HG02852 (cell line): ENCODE data around the gene TMC1.

ENCODE experiments used
- ATAC-seq: cut with Tn5 transposase; IDR thresholded peaks from one replicate; pipeline ENCODE4 v1.9.1; 2021; ENCODE audit warnings: mild to moderate bottlenecking, moderate library complexity; ENCODE audit not compliant: unreplicated experiment

Gene TMC1

DNA sequence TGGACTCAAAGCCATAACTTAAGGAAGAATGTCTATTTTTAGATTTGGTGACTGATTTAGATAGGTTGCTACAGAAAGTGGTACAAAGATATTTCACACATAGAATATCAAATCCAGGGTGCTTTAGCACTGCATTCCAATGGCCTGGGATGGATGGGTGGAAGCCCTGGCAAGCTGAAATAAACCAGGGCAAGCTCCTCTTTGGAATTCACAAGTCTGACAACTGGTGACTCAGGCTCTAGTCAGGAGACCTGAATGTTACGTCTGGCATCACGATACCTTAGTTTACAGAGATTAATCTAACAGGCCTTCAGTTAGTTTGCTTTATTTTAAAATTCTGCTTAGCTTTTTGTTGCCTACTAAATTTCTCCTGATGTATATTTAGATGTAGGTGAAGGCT, 144.0 kb downstream of the TMC1 start:
- ATAC-seq, result no peak

DNA sequence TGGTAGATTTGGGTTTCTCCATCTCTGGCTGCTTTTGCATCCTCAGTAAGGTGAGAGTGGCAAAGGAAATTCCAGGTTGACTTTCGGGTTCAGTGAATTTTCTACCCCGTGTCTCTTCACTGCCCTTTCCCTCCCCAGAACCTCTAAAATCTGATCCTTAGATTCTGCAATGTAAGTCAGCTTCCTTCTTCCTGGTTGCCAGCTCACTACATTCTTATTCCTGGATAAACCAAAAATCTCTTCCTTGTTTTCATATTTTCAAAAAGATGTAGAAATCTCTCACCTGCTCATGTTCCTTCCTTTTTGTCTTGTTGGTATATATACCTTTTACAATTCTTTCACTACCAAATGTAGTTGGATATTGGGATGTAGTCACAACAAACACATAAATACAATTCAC, 145.8 kb downstream of the TMC1 start:
- ATAC-seq, result no peak

DNA sequence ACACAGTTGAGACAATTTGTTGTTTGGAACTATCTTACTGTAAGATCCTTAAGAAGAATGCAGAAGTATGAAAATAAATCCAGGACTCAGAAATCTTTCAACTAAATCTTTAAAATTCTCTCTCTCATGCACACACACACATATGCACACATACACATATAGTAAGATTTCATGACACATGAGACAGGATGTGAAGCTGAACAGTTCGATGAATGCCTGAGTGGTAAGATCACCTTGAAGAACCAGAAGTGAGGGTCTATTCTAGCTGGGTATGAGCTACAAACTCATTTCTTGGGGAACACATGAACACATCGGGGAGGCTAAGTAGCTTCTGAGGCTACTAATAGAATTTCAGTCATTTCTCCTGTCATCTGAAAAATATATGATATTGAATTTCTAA, 153.6 kb downstream of the TMC1 start:
- no peak for ATAC-seq

DNA sequence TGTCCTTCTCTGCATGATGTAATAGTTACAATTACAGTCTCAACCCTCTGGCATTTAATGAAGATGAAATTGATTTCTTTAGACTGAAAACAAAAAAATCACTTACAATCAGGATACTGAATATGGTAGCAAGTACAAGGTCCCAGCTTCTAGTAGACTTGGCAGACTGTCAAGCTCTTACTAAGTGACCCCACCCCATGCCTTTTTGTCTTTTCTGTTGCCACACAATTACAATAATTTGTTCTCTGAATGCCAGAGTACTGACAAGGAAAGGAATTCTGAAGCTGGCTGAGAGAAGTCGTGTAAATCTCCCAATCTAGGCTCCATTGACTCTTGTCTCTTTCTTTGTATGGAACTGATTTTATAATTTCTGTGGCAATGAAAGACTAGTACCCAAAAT, 154.2 kb downstream of the TMC1 start:
- no peak for ATAC-seq

DNA sequence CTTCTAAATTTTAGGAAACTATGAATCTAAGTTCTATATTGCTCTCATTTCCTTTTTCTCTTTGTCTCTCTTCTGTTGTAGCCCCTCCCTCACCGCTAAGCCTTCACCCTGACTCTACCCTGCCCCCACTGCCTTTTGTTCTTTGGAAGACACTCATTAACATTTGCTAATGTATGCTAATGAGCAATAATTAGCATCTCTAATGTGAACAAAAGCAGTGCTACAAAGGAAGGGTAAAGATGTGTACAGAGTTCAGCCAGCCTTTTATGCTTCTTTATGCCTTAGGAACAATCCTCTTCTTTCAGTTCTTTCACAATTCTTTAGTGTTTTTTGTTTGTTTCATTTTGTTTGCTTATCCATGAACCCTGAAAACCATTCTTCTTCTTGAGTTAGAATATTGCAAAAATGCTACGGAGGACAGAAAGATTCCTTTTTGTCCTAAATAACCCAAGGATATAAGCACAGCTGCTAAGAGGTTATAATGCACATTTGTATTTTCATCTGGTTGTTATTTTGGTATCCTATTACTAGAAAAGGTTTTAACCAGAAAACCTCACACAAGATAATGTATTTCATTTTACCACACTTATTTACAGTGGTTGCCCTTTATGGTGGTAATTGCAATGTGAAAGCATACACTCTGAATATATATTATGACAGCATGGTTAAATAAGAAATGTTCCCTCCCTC, 159.3 kb downstream of the TMC1 start:
- no peak for ATAC-seq

DNA sequence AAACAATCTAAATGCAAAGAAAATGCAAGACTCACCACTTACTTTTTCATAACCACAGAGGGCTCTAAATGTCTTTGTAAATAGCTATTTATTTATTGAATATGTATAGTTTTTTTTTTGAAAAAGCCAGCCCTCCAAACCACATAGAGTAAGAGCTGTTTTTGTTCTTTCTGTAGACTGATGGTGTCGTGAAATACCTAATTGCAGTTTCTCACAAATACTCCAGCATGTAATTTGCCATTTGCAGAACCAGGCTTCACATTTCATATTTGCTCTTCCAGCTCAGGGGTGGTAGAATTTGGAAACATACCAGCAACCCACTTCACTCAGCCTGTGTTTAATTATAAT, 159.8 kb downstream of the TMC1 start:
- ATAC-seq, result no peak

DNA sequence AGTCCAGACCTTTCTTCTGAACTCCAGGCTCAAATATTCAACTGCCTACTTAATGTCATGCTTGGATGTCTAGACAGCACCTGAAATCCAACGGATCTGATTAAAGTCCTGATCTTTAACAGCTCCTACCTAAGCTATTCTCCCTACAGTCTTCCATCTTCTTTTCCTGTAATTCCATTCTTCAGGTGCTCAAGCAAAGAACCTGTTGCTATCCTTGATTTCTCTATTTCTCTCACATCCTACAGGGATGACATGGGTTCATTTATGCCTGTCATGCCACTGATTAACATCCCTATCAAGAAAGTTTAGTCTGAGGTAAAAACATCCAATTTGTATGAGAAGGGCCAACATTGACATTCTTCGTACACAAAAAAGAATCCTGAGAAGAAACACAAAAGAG, 163.2 kb downstream of the TMC1 start:
- ATAC-seq, result no peak

DNA sequence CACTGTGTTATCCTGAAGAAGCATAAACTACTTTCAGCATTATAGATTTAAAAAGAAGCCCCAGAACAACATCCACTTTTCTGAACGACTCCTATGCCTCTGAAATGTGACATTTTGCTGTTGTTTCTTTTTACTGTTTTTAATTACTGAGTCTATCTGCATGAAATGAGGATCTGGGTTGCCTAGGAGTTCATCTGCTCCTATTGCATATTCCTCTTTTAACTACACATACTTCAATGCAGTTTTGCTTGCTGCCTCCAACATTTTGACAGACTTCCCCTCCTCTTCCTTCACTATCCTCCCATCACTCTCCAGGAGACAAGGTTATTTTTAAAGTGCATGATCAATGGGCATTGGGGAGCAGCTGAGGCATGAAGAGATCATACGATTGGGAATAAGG, 164.5 kb downstream of the TMC1 start:
- no peak for ATAC-seq

DNA sequence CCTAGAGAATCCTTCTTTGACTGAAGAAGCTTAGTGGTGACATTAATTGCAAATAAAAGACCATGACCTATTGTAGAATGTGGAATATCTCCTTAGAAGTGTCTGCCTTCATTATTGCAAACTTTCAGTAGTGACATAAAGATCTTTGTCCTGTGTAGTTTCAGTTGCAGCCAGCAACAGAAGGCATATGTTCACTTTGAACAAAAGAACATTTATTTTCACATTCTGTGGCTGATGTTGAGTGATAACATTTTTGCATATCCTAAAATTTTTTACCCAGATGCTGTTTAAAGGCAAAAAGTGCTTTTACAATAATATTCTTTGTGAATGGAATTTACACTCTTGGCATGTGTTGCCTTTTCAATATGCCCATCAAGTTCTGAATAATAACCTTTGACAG, 165.9 kb downstream of the TMC1 start:
- ATAC-seq, result no peak

DNA sequence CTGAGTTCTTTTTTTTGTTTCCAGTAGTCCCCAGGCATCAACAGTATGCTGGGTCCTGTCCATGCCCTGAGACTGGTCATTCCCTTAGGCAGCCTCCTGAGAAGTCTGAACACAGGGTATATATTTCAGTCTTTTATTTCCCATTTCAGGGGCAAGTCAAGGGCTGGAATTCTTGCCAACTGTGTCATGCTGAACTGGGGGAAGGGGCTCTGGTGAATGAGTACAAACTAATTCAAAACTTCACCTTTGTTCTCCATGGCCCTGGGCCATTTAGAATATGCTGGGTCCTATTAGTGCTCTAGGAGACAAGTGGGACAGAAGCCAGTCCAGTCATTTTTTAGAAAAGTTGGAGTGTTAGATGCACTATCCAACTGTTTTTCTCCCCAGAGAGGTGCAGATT, 170.3 kb downstream of the TMC1 start:
- no peak for ATAC-seq

DNA sequence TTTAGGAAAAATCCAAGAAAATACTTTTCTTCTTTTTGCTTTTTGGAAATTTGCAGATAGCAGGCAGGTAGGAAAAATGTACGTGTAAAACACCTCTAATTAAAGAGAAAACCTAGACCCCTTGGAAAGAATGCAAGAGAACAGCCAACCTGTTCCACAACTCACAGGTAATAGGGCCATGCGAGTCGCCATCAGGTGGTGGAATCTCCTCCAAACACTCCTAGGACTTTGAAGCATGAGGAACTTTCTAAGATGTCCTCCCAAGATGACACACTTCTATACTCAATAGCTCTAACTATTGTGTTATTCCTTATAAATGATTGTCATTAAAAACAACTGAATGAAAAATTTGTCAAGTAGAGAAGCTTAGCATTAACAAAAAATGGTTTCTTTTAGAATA, 174.0 kb downstream of the TMC1 start:
- no peak for ATAC-seq

DNA sequence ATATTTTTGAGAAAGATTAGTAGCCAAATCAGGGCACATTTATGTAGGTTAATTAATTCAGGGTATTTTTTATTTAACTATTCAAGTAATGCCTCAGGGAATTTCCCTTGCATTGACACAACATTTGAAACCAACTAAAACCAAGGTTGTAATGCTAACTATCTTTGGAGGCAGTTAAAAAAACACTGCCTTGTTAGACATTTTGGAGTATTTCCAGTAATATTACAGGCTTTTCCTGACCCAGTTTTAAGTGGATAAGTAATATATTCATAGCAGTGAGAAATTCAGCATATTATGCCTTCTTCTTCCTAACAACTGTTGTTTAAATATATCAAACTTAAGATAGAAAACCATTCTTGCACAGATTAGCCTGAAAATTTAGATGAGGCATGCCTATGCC, 175.1 kb downstream of the TMC1 start:
- ATAC-seq, result no peak

DNA sequence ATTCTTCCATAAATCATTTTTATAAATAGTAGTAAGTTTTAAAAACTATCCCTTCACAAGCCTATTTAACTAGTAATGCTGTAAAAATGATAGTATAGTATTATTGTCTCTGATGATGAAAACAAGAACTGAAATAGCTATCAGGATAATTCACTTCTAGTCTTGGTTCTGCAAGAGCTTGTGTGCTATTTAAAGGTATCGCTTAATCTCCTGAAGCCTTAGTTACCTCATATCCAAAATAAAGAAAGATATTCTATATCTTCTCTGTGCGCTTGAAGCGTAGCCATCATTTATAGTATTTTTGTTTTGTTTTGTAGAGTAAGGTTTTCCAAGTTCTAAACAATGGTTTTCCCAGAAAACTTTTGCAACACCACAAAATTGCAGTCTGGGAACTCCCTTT, 180.1 kb downstream of the TMC1 start:
- no peak for ATAC-seq

DNA sequence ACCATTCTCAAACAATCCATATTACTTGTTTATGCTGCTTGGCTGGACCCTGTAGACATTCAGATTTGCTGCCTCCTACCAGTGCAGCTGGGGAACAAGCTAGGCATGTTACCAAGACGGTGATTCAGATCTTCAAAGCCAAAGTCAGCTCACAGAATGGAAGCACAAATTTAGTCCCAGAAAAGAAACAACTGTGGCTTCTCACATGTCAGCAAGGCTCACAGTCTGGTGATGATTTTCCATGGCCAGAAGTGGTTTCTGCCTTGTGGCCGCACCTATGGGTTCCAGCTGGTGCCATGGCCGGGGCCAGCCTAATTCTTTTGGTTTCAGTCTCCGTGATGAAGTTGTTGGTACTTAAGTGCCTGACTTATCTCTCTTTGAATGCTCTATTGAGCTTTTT, 182.2 kb downstream of the TMC1 start:
- ATAC-seq, result no peak

DNA sequence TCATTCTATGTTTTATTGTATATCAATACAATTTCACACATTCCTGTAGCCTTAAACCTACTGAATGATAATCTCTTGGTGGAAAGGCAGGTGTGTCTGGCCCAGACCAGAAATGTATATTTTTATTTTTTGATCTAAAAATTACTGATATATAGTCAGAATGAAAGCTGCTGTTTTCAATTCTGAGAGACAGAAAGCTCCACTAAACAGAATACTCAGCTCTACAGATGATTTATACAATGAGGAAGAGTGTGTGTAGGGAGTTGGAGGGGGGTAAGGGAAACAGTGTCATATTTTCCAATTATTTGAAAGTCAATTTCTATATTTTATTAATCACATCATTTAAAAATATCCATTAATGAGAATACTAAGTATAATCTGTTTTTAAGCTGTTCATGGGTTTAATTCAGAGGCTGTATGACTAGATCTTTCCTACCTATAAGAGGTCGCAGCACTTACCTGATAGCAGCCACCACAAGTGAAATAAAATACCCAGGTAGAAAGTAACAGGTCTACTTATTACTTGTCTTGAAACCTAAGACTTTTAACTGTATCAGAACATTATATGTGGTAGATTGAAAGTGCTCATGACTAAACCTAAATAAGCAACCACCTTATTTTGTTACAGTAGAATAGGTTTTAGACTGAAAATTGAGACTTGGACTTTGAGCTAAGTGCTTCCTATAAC, 183.4 kb downstream of the TMC1 start:
- ATAC-seq, result peak; percentile 50

DNA sequence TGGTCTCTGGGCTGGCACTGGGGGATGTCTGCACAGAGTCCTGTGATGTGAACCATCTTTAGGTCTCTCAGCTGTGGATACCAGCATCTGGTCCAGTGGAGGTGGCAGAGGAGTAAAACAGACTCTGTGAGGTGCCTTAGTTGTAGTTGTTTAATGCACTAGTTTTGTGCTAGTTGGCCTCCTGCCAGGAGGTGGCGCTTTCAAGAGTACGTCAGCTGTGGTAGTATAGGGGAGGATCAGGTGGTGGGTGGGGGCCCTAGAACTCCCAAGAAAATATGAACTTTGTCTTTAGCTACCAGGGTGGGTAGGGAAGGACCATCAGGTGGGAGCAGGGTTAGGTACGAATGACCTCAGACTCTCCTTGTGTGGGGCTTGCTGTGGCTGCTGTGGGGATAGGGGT, 197.1 kb downstream of the TMC1 start:
- no peak for ATAC-seq

DNA sequence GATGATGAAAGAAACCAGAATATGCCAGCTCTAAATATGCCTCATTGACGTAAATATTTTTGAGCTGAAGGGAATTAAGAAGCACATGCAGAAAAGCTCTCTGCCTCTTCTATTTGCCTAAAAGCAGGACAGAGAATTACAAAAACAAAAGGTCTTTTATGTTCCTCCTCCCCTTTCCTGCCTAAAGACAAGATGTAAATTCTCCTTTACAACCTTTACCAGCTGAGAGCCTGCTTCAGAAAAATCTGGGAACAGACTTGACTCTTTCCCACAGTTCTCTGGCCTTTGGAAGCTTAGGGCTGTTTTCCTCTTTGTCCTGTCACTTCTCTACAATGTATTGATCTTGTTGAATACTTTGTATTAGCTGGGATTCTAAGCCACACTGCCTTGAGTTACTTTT, 199.7 kb downstream of the TMC1 start:
- no peak for ATAC-seq

DNA sequence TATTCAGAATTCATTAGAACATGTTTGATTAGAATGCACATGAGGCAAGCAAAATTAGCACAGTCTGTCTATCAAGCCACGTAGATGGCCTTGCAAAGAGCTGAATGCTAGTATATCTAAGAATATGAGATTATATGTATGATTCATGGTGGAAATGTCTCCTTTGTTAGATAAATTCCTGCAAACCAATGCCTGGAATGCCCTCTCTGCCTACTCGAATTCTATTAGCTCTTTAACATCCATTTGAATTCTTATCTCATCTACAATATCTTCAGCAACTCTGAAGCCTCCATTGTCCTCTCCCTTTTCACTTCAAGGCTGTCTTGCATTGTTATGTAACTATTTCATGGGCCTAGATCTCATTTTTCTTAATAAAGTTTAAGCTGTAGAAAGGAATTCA, 205.5 kb downstream of the TMC1 start:
- ATAC-seq, result no peak

DNA sequence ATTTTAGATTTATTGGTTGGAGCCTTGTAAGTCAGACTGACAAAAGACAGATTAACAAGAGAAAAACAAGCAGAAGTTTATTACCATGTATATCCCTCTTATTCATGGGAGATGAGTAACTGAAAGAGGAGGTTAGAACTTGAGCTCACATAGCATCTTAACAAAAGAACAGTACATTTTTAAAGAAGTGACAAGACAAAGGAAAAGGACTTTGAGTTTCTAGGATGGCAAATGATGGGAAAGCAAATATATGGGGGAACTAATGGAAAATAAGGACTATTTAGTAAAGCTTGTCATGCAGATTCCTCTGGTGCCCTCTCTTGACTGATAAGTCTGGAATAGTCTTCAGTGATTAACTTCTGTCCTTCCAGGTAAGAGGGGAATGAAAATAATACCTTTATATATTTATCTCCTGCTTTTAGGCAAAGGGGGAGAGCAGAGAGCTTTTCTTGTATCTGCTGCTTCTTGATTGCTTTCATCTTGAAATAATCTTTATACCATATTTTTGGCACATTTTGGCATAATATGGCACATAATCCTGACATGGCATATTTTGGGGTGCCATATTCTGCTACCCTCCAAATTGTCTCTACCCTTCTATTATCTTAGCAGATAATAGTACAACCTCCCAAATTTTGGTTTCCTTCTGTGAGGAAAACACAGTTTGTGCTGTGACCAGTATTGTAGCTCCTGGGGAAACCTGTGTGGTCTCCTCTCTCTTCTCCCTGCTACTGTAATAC, 206.8 kb downstream of the TMC1 start:
- ATAC-seq, result no peak

DNA sequence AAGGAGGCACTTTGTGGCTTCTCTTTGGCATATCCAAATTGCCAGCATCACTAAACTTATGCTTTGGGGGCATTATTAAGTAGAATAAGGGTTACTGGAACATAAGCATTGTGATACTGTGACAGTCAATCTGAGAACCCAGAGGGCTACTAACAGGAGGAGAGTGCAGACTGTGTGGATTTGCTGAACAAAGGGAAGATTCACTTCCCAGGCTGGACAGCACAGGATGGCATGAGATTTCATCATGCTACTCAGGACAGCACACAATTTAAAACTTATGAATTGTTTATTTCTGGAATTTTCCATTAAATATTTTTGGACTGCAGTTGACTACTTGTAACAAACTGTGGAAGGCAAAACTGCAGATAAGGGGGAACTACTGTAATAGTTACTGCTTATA, 212.5 kb downstream of the TMC1 start:
- no peak for ATAC-seq

DNA sequence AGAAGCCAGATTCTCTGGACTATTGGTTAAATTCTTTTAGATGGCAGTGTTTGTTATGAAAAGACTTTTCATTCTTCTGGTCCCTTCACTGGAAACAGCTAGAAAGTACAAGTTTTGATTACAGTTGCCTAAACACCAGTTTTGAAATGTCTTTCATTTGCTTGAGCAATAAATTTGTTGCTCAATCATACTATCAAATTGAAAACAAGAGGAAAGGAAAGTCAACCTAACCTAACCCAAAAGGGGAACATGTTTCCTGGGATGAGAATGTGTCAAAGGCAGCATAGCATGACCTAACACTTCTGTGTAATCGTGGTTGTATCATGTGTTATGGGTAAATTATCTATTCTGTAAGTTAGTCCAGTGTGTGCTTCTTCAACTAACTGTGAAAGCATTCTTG, 213.2 kb downstream of the TMC1 start:
- ATAC-seq, result no peak

DNA sequence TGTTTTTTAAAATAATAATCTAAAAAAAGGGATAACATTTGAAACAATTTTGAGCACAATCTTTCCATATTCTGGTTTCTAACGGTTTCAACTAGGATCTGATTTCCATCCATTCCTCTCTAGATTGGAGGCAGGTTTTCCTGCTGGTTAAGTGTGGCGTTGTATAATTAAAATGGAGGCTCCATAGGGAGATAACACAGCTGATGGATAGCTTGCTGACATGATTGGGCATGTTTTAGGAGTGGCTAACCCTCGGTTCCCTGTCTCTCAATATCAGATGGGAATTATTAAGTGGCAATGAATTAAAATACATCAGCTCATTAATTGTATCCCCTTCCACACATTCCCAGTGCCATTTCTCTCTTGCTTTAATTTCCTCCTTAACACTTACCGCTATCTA, 222.4 kb downstream of the TMC1 start:
- no peak for ATAC-seq
